ENCODE data around the gene FKBP7.
"Not testable (repeated sequence)": the region's sequence is repeated elsewhere in the genome, so short reads cannot be mapped to it uniquely, and the experiment has no call there.

FKBP7 gene

GRCh38 chr2:178448968-178449661 lies 29.3 kb downstream of the FKBP7 start:
- DNase-seq: no peak

GRCh38 chr2:178441426-178441825 lies 37.0 kb downstream of the FKBP7 start:
- no peak for DNase-seq

- DNase-seq: no peak
These were observed 41.7 kb downstream of the FKBP7 start for GRCh38 chr2:178436662-178437061.

GRCh38 chr2:178429336-178429735 lies 49.1 kb downstream of the FKBP7 start:
- no peak for DNase-seq

- no peak for DNase-seq
These were observed 50.0 kb downstream of the FKBP7 start for GRCh38 chr2:178428396-178428806.

- DNase-seq: no peak
These were observed 50.9 kb downstream of the FKBP7 start for GRCh38 chr2:178427458-178427857.

- DNase-seq: no peak
These were observed 52.0 kb downstream of the FKBP7 start for GRCh38 chr2:178426388-178426787.

GRCh38 chr2:178425255-178425827 lies 53.1 kb downstream of the FKBP7 start:
- DNase-seq: no peak

GRCh38 chr2:178423746-178424145 lies 54.7 kb downstream of the FKBP7 start:
- not testable (repeated sequence) for DNase-seq

- no peak for DNase-seq
These were observed 56.3 kb downstream of the FKBP7 start for GRCh38 chr2:178422097-178422496.

GRCh38 chr2:178420463-178420999 lies 57.9 kb downstream of the FKBP7 start:
- DNase-seq: no peak

GRCh38 chr2:178419123-178419522 lies 59.3 kb downstream of the FKBP7 start:
- no peak for DNase-seq

GRCh38 chr2:178418426-178418825 lies 60.0 kb downstream of the FKBP7 start:
- no peak for DNase-seq

- no peak for DNase-seq
These were observed 60.5 kb downstream of the FKBP7 start for GRCh38 chr2:178417916-178418315.

- no peak for DNase-seq
These were observed 62.4 kb downstream of the FKBP7 start for GRCh38 chr2:178415979-178416378.

GRCh38 chr2:178414266-178415247 lies 63.8 kb downstream of the FKBP7 start:
- peak; percentile 65 for DNase-seq
